GM19438 (cell line): ENCODE data around the gene LCE1F.

Experiments
- ATAC-seq: cut with Tn5 transposase; IDR thresholded peaks from one replicate; pipeline ENCODE4 v1.9.1; 2021; ENCODE audit warnings: low read depth; ENCODE audit not compliant: unreplicated experiment

LCE1F gene

GRCh38 chr1:152770411-152770810 lies 4.5 kb upstream of the LCE1F start:
- ATAC-seq = no peak

DNA sequence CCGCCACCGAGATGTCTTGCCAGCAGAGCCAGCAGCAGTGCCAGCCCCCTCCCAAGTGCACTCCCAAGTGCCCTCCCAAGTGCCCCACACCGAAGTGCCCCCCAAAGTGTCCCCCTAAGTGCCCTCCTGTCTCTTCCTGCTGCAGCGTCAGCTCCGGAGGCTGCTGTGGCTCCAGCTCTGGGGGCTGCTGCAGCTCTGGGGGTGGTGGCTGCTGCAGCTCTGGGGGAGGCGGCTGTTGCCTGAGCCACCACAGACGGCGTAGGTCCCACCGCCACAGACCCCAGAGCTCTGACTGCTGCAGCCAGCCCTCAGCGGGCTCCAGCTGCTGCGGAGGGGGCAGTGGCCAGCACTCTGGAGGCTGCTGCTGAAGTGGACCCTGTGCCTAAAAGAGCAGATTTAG lies 1.4 kb downstream of the LCE1F start:
- ATAC-seq = no peak

GRCh38 chr1:152777510-152778137 lies 2.7 kb downstream of the LCE1F start:
- no peak for ATAC-seq

GRCh38 chr1:152783095-152783494 lies 8.2 kb downstream of the LCE1F start:
- ATAC-seq = no peak

- ATAC-seq = no peak
Measured at GRCh38 chr1:152786077-152786476, 11.1 kb downstream of the LCE1F start, which contains the start of gene LCE1E. TSS of gene LCE1E (plus strand) at chr1:152786257. CDS start at chr1:152787300, 1,043 bp downstream.

DNA sequence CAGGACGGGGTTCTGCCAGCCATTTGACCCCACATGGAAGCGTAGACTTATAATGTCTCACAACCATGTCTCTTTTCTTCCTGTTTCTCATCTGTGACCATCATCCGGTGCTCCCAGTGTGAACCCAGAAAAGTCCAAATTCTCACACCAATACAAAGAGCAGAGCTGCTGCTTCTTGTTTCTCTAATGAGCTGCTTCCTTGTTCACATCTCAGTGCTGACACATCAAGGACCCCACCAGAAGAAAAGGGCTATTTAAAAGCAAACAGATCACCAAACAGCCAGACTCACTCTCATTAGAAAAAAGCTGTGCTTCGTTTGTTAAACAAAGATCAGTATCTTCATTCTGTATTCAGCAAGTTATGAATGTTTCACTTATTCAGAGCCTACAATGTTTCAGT lies 20.7 kb downstream of the LCE1F start:
- ATAC-seq = no peak

GRCh38 chr1:152796421-152796820 lies 21.5 kb downstream of the LCE1F start, which contains the start of gene LCE1D:
TSS of gene LCE1D (plus strand) at chr1:152796721. CDS start at chr1:152797795, 1,074 bp downstream.
- no peak for ATAC-seq

- ATAC-seq = no peak
Measured at GRCh38 chr1:152801333-152801732, 26.4 kb downstream of the LCE1F start.

- no peak for ATAC-seq
Measured at GRCh38 chr1:152806576-152806975, 31.6 kb downstream of the LCE1F start, which contains the start of gene LCE1C. TSS of gene LCE1C (minus strand) at chr1:152806651. CDS start at chr1:152805478, 1,173 bp downstream.

DNA sequence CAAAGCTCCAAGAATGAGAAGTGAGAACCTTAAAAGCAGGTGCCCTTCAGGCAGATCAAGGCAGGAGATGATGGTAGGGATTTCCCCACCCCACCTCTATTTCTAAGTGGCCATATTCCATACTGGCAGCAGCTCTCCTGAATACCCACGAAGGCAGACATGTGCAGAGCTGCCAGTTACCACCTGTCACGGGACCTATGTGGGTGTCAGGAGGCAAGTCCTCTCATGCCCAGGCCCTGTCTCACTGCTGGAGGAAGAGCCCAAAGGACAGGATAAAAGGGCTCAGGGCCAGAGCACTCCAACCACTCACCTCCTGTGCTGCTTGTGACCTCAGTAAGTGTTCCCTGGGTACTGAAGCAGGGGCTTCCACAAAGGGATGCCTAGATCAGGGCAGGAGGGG lies 36.1 kb downstream of the LCE1F start:
- no peak for ATAC-seq

DNA sequence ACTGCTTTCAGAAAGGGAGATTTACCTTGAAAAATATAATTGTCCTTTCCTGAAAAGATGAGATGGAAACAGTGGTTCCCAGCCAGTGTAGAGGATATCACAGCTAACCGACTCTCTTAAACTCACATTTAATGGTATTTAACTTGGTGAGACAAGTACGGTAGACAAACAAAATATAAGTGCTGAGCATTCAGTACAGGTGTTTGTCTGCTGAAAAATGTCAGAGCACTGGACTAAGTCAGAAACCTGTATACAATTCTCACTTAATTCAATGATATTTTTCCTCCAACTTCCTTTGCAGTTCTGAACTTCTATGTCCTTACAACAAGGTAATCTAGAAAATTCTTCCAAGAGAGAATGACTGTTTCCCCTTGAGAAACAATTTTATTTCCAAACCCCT lies 36.7 kb downstream of the LCE1F start, which contains the start of gene LCE1B:
Gene LCE1B, plus strand, starts transcription at position 301 of the 400 bp plus-strand sequence. CDS start 476 bp downstream, outside the sequence.
- no peak for ATAC-seq

GRCh38 chr1:152817309-152817708 lies 42.4 kb downstream of the LCE1F start:
- ATAC-seq = no peak

- no peak for ATAC-seq
Measured at GRCh38 chr1:152823294-152823693, 48.4 kb downstream of the LCE1F start.

GRCh38 chr1:152824964-152825363 lies 50.0 kb downstream of the LCE1F start:
- no peak for ATAC-seq
